Measurements from ENCODE around the gene EIF4EBP3. TPM values are rescaled to one million over a fixed set of nuclear protein-coding genes. Genes with fewer than 3 reads are reported as not detected.
A peak's percentile ranks its signal among the peaks of the same experiment; 100 is the strongest.

EIF4EBP3 gene
- total RNA-seq, 2 experiments from 2014 or later: 7.4 to 8.6 TPM

GRCh38 chr5:140557965-140558364 is 10.5 kb downstream of the EIF4EBP3 start:
- no peak for DNase-seq
- Mint-ChIP-seq H3K9me3 (ENCODE audit: insufficient read depth) (no peaks in the 10 kb centered on the region), H3K27ac (peak overlapping the region; percentile 82), H3K36me3 (ENCODE audit: low read depth) (peaks cover 33% of the 10 kb centered on the region), H3K27me3 (ENCODE audit: low read depth) (no peaks in the 10 kb centered on the region), H3K4me3 (peak overlapping the region; percentile 77), H3K4me1 (ENCODE audit: low read depth) (peaks cover 46% of the 10 kb centered on the region)
- ChIA-PET POLR2A (interaction anchor here (0.6 to 1.9 kb wide), 11 partner anchors 8 to 157 kb away, joined by 3 to 39 read pairs (median 4); partner anchors contain the start of genes EIF4EBP3, HARS1, HARS2 and IK), CTCF (interaction anchor here (2.7 kb wide), 1 partner anchor 11 kb away, joined by 15 read pairs; the partner anchor contains the start of gene EIF4EBP3)
- no peak for ATAC-seq

DNA sequence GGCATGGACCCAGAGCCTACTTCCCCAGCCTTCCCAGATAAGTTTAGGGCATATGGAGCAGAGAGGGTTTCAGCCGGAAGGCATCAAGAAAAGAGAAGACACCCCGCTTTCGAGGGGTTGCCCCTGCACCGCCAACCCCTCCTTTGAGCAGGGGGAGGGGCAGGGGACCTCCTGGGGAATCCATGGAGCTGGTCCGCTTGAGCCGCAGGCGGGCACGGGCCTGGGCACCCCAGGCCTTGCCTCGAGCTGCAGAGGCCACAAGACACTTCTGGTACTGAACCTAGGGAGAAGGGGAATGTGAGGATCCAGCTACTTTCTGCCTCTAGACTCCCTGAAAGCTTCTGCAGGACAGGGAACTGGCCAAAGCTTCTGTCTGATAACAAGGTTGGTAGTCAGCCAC is 11.1 kb downstream of the EIF4EBP3 start:
- H3K27ac Mint-ChIP-seq: no peak overlapping the region
- POLR2A ChIA-PET: interaction anchor here (0.5 to 1.9 kb wide), 4 partner anchors 10 to 89 kb away, joined by 3 to 39 read pairs (median 5); partner anchors contain the start of genes EIF4EBP3, IK and NDUFA2
- CTCF ChIA-PET: interaction anchor here (0.9 kb wide), 1 partner anchor 11 kb away, joined by 4 read pairs; the partner anchor contains the start of gene EIF4EBP3

DNA sequence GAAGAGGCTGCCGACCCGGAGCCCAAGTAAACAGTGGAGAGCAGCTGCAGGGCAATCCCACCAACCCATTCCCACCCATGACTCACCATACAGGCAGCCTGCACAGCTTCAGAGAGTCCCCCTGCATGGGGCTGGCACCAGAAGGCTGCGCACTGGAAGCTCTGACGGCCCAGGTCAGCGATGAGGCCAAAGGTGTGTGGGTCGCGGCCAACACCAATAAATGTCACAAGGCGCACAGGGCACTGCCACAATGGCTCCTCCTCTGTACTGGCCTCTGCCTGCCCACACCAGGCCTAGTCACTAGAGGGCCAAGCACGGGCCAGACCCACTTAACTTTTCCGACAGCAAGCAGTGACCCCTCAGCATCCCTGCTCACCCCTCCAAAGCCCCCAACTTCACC is 12.8 kb downstream of the EIF4EBP3 start:
- no peaks in the 10 kb centered on the region for H3K27me3 Mint-ChIP-seq (ENCODE audit: low read depth)

More for the DNA sequence above, 11.1 kb downstream of the EIF4EBP3 start:
- ATAC-seq: no peak
- no peaks in the 10 kb centered on the region for H3K27me3 Mint-ChIP-seq (ENCODE audit: low read depth)
- H3K4me3 Mint-ChIP-seq: no peak overlapping the region
- no peaks in the 10 kb centered on the region for H3K9me3 Mint-ChIP-seq (ENCODE audit: insufficient read depth)
- H3K4me1 Mint-ChIP-seq (ENCODE audit: low read depth): peaks cover 46% of the 10 kb centered on the region
- DNase-seq: no peak
- H3K36me3 Mint-ChIP-seq (ENCODE audit: low read depth): peaks cover 28% of the 10 kb centered on the region

GRCh38 chr5:140561753-140562523 is 14.5 kb downstream of the EIF4EBP3 start:
- DNase-seq (no peak), ATAC-seq (no peak)
- Mint-ChIP-seq H3K36me3 (ENCODE audit: low read depth) (peaks cover 14% of the 10 kb centered on the region), H3K9me3 (ENCODE audit: insufficient read depth) (no peaks in the 10 kb centered on the region), H3K27me3 (ENCODE audit: low read depth) (no peaks in the 10 kb centered on the region), H3K27ac (no peak overlapping the region), H3K4me1 (ENCODE audit: low read depth) (peaks cover 38% of the 10 kb centered on the region), H3K4me3 (no peak overlapping the region)
- ChIA-PET POLR2A (interaction anchor here (0.7 to 1.2 kb wide), 3 partner anchors 11 to 78 kb away, joined by 3 to 5 read pairs (median 3); partner anchors contain the start of gene EIF4EBP3), CTCF (interaction anchor here (1.0 kb wide), 1 partner anchor 9 kb away, joined by 5 read pairs; no protein-coding TSS in a partner anchor)

More for the DNA sequence above, 12.8 kb downstream of the EIF4EBP3 start:
- peaks cover 38% of the 10 kb centered on the region for H3K4me1 Mint-ChIP-seq (ENCODE audit: low read depth)
- no peaks in the 10 kb centered on the region for H3K9me3 Mint-ChIP-seq (ENCODE audit: insufficient read depth)
- DNase-seq (no peak), ATAC-seq (no peak)
- CTCF ChIA-PET: no interaction called here
- no peak overlapping the region for H3K27ac Mint-ChIP-seq
- peaks cover 18% of the 10 kb centered on the region for H3K36me3 Mint-ChIP-seq (ENCODE audit: low read depth)
- no peak overlapping the region for H3K4me3 Mint-ChIP-seq
- POLR2A ChIA-PET: no interaction called here

GRCh38 chr5:140563596-140563995 is 16.1 kb downstream of the EIF4EBP3 start:
- H3K36me3 Mint-ChIP-seq (ENCODE audit: low read depth): peaks cover 29% of the 10 kb centered on the region
- ChIA-PET POLR2A (interaction anchor here (1.3 to 3.1 kb wide), 5 partner anchors 16 to 161 kb away, joined by 3 to 21 read pairs (median 5); partner anchors contain the start of genes ANKHD1, EIF4EBP3, IK and NDUFA2), CTCF (interaction anchor here (0.6 kb wide), 1 partner anchor 163 kb away, joined by 3 read pairs; no protein-coding TSS in a partner anchor)
- DNase-seq: no peak
- H3K27me3 Mint-ChIP-seq (ENCODE audit: low read depth): no peaks in the 10 kb centered on the region
- H3K27ac Mint-ChIP-seq: peak overlapping the region; percentile 93
- H3K4me1 Mint-ChIP-seq (ENCODE audit: low read depth): peaks cover 46% of the 10 kb centered on the region
- H3K9me3 Mint-ChIP-seq (ENCODE audit: insufficient read depth): no peaks in the 10 kb centered on the region
- ATAC-seq: no peak
- H3K4me3 Mint-ChIP-seq: peak overlapping the region; percentile 89

GRCh38 chr5:140564196-140565023 is 16.9 kb downstream of the EIF4EBP3 start, which contains the start of the genes APBB3 and SLC35A4:
Gene APBB3 (minus strand): TSS chr5:140564598. CDS start chr5:140564245, 353 bp downstream.
Gene SLC35A4 (plus strand): TSS chr5:140564828. CDS start chr5:140567170, 2,342 bp downstream.
- ATAC-seq: peak; percentile 92
- Mint-ChIP-seq H3K9me3 (ENCODE audit: insufficient read depth) (no peaks in the 10 kb centered on the region), H3K4me3 (peak within 1 kb of the TSS; percentile 89), H3K36me3 (ENCODE audit: low read depth) (peaks cover 34% of the 10 kb centered on the region), H3K27ac (peak within 1 kb of the TSS; percentile 93), H3K27me3 (ENCODE audit: low read depth) (no peaks in the 10 kb centered on the region), H3K4me1 (ENCODE audit: low read depth) (peaks cover 54% of the 10 kb centered on the region)
- ChIA-PET CTCF (interaction anchor here (0.7 to 1.0 kb wide), 3 partner anchors 16 to 192 kb away, joined by 3 read pairs; partner anchors contain the start of genes IK and NDUFA2), POLR2A (interaction anchor here (1.3 to 3.1 kb wide), 6 partner anchors 17 to 162 kb away, joined by 3 to 21 read pairs (median 4); partner anchors contain the start of genes ANKHD1, EIF4EBP3, IK and NDUFA2)
- peak; percentile 99 for DNase-seq

DNA sequence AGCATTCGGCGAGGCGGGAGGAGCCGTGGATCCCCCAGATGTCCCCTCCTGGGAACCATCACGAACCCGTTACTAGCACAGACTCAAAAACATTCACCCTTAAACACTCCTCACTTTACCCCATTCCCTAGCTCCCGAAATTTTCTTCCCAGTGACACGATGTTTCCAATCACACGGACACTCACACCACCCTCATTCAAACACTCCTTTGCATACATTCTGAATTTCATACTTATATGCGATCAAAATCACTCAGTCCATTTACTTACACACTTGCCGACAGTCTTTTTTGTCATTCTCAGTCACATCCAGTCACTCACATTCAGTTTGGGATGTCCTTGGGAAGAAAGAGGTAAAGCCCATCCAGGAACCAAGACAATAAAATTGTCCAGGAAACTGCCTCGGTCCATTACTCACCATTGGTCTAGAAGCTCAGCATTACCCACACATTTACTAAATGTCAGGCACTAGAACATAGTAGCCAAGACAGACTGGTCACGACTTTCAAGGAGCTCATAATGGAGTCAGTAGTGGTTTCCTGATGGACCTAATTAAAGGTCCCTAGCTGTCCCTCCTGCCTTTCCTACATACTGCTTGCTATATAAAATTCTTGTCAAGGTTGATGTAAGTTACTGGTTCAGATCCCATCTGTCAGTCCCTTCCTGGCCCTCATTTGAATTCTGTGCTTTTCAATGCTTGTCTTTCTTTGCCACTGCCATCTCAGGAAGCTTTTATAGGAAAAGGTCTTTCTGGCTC is 17.7 kb downstream of the EIF4EBP3 start:
- CTCF ChIA-PET: interaction anchor here (0.7 to 1.0 kb wide), 4 partner anchors 17 to 192 kb away, joined by 3 to 4 read pairs (median 3); partner anchors contain the start of gene EIF4EBP3
- Mint-ChIP-seq H3K36me3 (ENCODE audit: low read depth) (peaks cover 38% of the 10 kb centered on the region), H3K27ac (peak overlapping the region; percentile 93), H3K9me3 (ENCODE audit: insufficient read depth) (no peaks in the 10 kb centered on the region), H3K4me3 (peak overlapping the region; percentile 89), H3K27me3 (ENCODE audit: low read depth) (no peaks in the 10 kb centered on the region), H3K4me1 (ENCODE audit: low read depth) (peaks cover 62% of the 10 kb centered on the region)
- no peak for ATAC-seq
- POLR2A ChIA-PET: interaction anchor here (0.6 to 3.1 kb wide), 8 partner anchors 8 to 276 kb away, joined by 3 to 21 read pairs (median 4); partner anchors contain the start of genes EIF4EBP3, IK, NDUFA2 and SRA1
- DNase-seq: no peak

DNA sequence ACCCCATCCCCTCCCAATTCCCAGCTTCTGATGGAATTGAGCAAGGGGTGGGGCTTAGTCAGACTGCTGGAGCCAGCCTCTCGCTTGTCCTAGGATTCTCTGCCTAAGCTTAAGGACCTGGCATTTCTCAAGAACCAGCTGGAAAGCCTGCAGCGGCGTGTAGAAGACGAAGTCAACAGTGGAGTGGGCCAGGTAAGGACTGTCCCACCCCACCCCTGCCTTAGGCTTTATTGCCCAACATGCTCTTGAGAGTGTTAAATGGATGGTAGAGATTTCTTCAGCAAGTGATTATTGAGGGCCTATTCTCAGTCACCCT is 18.3 kb downstream of the EIF4EBP3 start:
- ATAC-seq (no peak), DNase-seq (no peak)
- Mint-ChIP-seq H3K27me3 (ENCODE audit: low read depth) (no peaks in the 10 kb centered on the region), H3K4me3 (peak overlapping the region; percentile 89), H3K4me1 (ENCODE audit: low read depth) (peaks cover 63% of the 10 kb centered on the region), H3K36me3 (ENCODE audit: low read depth) (peaks cover 42% of the 10 kb centered on the region), H3K27ac (peak overlapping the region; percentile 93), H3K9me3 (ENCODE audit: insufficient read depth) (no peaks in the 10 kb centered on the region)
- POLR2A ChIA-PET: interaction anchor here (0.6 to 3.1 kb wide), 9 partner anchors 8 to 276 kb away, joined by 3 to 21 read pairs (median 4); partner anchors contain the start of genes EIF4EBP3, IK, NDUFA2 and SRA1
- CTCF ChIA-PET: interaction anchor here (0.9 to 1.0 kb wide), 2 partner anchors 19 to 69 kb away, joined by 3 to 4 read pairs; partner anchors contain the start of gene EIF4EBP3

DNA sequence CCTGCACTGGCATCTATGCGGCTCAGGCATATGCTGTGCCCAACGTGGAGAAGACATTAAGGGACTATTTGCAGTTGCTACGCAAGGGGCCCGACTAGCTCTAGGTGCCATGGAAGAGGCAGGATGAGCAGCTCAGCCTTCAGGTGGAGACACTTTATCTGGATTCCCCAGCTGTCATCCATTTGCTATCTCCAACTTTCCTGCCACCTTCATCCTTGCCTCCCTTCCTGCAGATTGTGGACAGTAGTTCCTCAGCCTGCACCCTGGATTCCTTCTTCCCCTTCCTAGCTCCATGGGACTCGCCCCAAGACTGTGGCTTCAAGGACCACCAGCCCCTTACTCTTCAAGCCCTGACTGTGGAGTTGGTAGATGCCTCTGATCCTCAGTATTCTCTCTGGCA is 19.2 kb downstream of the EIF4EBP3 start:
- DNase-seq (no peak), ATAC-seq (no peak)
- H3K4me1 Mint-ChIP-seq (ENCODE audit: low read depth): peaks cover 63% of the 10 kb centered on the region
- CTCF ChIA-PET: no interaction called here
- POLR2A ChIA-PET: interaction anchor here (0.8 to 3.1 kb wide), 4 partner anchors 9 to 149 kb away, joined by 4 to 21 read pairs (median 6); partner anchors contain the start of genes IK, NDUFA2 and SRA1
- H3K9me3 Mint-ChIP-seq (ENCODE audit: insufficient read depth): no peaks in the 10 kb centered on the region
- peaks cover 44% of the 10 kb centered on the region for H3K36me3 Mint-ChIP-seq (ENCODE audit: low read depth)
- H3K27ac Mint-ChIP-seq: no peak overlapping the region
- H3K27me3 Mint-ChIP-seq (ENCODE audit: low read depth): no peaks in the 10 kb centered on the region
- H3K4me3 Mint-ChIP-seq: no peak overlapping the region

GRCh38 chr5:140567136-140567818 is 19.8 kb downstream of the EIF4EBP3 start:
- Mint-ChIP-seq H3K9me3 (ENCODE audit: insufficient read depth) (no peaks in the 10 kb centered on the region), H3K27me3 (ENCODE audit: low read depth) (no peaks in the 10 kb centered on the region), H3K36me3 (ENCODE audit: low read depth) (peaks cover 44% of the 10 kb centered on the region), H3K27ac (peak overlapping the region; percentile 92), H3K4me3 (no peak overlapping the region), H3K4me1 (ENCODE audit: low read depth) (peaks cover 63% of the 10 kb centered on the region)
- ATAC-seq (no peak), DNase-seq (no peak)
- ChIA-PET CTCF (no interaction called here), POLR2A (interaction anchor here (2.9 kb wide), 1 partner anchor 80 kb away, joined by 8 read pairs; the partner anchor contains the start of genes IK and NDUFA2)

Measured in activated CD8-positive, alpha-beta T cell treated with anti-CD3 and anti-CD28 coated beads, Interleukin-2, amount 10 ng/mL, durations not matched to agents 7 days and 5 days (primary cell).